GM12891 (cell line): Measurements from ENCODE around the gene AGAP2.

Source experiments
- DNase-seq: peaks from one replicate; pipeline ENCODE4 v3.0.0; 2011; ENCODE audit warnings: low spot score; ENCODE audit not compliant: insufficient read length
- FAIRE-seq: peaks from 2 replicates; lab custom pipeline; 2011; peaks lifted over from hg19 to GRCh38; lab: Jason Lieb, UNC
- PAX5 ChIP-seq: IDR thresholded peaks from 2 replicates; pipeline ENCODE4 v1.6.1; 2011; ENCODE audit warnings: low read length, moderate library complexity, mild to moderate bottlenecking; ENCODE audit not compliant: insufficient read depth, severe bottlenecking
- POLR2A ChIP-seq: IDR thresholded peaks from 2 replicates; pipeline ENCODE4 v1.6.1; 2011; ENCODE audit warnings: low read depth, low read length, control low read depth
- POLR2AphosphoS5 ChIP-seq: IDR thresholded peaks from 2 replicates; pipeline ENCODE4 v1.6.1; 2011; ENCODE audit warnings: low read depth, low read length, control low read depth
- POU2F2 ChIP-seq: IDR thresholded peaks from 2 replicates; pipeline ENCODE4 v1.6.1; 2011; ENCODE audit warnings: low read depth, mild to moderate bottlenecking, control low read depth, low read length, moderate library complexity
- SPI1 ChIP-seq: IDR thresholded peaks from 2 replicates; pipeline ENCODE4 v1.6.1; 2011; ENCODE audit warnings: low read depth, low read length, control low read depth
- TAF1 ChIP-seq: IDR thresholded peaks from 2 replicates; pipeline ENCODE4 v1.6.1; 2011; ENCODE audit warnings: low read depth, low read length, control low read depth

The AGAP2 gene

DNA sequence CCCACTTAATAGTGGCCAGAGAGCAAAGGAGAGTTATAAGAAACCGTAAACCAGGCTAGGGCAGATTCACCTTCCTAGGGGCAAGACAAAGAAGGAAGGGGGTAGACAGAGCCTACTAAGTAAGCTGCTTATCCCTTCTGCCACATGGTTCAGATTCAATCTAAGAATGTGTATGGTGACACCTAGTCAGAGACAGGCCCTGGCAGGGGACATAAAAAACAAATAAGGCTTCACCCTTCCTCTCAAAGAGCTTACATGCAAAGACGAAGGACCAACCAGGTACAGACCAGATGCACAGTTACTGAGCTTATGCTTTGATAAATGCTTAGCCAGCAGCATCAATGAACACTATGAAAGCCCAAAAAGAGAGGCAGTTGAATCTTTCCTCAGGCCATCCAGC lies 23.9 kb upstream of the AGAP2 start:
- TF ChIP-seq TAF1 (no peak), POU2F2 (no peak), POLR2A (no peak), POLR2AphosphoS5 (no peak), SPI1 (no peak), PAX5 (no peak)
- DNase-seq, result no peak
- FAIRE-seq, result no peak

DNA sequence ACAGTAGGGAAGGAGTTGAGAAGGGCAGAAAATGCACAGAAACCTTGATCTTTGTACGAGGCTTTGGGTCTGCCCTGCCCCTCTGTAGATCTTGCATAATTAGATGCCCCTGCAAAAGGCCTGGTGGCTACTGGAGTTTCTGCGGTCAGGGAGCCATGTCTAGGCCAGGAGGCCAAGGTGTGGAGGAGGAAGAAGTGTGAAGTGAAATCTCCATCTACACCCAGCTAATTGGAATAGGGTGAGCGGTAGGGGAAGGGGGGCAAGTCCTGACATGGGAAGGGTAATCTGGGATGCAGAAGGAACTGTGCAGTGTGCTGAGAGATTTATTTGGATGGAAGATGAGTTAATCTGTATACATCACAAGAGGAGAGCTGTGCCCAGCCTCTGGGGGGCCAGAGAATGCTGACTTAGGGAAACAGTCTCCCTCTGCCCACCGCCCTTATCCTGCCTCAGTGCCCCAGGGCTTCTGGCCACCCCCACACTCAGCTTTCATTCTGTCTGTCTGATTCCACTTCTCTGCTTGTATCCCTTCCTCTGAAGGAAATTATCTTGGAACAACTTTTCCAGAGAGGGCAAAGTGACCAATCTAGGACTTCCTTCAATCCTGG lies 23.0 kb upstream of the AGAP2 start:
- no peak for FAIRE-seq
- TF ChIP-seq POLR2AphosphoS5, result no peak
- no peak for TF ChIP-seq POLR2A
- no peak for TF ChIP-seq SPI1
- no peak for TF ChIP-seq POU2F2
- TF ChIP-seq PAX5, result no peak
- TF ChIP-seq TAF1, result no peak
- no peak for DNase-seq

DNA sequence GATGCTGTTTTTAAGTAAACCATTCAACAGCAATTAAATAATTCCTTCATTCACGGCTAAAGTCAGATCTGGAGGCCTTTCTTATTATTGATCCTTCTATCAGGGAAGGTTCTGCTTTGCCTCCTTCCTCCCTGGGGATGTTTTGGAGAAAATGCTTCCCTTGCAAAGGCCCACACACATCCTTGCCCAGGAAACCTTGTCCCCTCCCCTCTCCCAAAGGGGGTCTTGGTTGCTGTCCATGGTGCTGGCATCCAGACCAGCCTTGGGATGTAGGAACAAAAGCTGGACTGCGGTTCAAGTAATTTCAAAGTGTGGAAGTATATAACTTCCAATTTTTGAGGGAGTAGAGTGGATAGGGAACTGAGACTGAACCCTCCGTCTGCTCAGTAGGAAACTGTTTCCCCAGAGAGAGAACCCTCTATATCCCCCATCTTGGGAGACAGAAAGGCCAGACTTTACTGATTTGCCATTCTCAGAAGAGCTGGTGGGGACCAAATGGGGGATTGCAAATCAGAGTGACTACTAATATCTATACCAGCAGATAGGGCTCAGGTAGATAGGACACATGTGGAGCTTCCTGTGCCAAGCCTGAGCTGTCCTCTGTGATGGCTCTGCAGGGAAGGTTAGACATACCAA lies 21.9 kb upstream of the AGAP2 start:
- DNase-seq (no peak), FAIRE-seq (no peak)
- TF ChIP-seq TAF1, result no peak
- no peak for TF ChIP-seq POU2F2
- no peak for TF ChIP-seq POLR2AphosphoS5
- no peak for TF ChIP-seq POLR2A

DNA sequence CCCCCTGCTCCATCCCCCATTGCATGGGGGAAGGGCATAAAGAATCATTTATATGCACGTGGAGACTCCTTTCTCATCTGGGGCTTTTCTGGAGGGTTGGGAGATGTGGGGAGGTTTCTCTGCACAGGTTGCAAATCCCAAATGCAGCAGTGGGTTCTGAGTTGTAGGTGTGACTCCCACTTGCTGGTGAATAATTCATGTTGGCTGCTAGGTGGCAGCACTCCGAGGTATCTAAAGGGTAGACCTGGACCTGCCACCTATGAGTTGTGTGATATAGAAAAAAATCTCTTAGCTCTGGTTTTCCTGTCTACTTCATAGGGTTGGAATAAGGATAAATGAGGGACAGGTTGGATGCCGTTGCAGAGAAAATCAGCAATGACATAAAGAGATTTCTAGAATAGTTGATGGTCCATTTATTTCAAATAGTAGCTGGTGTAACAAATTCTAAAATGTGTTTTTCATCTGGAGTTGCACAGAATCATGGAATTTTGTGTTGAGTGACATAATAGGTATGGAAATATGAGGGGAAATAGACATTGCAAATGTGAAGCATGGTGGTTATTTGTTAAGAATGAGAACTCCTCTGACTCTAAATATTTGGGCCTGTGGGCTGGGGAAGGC lies 20.9 kb upstream of the AGAP2 start:
- FAIRE-seq, result peak; percentile 43

DNA sequence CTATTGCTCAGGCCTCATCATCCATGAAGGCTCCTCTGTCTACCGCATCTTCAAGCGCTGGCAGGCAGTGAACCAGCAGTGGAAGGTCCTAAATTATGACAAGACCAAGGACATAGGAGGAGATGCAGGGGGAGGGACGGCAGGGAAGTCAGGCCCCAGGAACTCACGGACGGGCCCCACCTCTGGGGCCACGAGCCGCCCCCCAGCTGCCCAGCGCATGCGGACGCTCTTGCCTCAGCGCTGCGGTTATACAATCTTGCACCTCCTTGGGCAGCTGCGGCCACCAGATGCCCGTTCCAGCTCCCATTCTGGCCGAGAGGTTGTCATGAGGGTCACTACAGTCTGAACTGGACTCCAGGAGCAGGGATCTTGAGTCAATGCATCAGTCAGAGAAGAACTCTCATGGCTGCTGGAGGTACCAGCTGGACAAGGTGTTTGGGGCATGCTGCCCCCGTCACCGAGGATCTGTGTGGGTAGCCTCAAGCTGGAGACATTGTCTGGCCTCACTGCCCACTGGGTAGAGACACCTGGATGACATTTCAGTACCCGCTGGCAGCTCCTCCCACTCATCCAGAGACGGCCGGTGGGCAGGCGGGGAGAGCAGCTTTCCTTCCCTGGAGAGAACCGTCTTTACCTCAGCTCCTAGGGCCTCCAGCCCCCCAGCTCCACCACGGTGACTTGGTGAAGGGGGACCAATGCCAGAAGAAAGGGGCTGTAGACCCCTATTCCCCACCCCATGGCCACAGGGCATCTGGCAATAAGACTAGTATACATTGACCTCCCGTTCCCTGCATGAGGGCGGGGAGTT lies 20.2 kb upstream of the AGAP2 start:
- FAIRE-seq, result no peak
- no peak for DNase-seq
- TF ChIP-seq POLR2A (no peak), TAF1 (no peak), POLR2AphosphoS5 (no peak), PAX5 (no peak), SPI1 (no peak), POU2F2 (no peak)

More for the DNA sequence above, 20.9 kb upstream of the AGAP2 start:
- no peak for DNase-seq
- TF ChIP-seq POU2F2 (0 out of 2 replicates have a peak, but pooled peaks have one; percentile 12), TAF1 (no peak)

DNA sequence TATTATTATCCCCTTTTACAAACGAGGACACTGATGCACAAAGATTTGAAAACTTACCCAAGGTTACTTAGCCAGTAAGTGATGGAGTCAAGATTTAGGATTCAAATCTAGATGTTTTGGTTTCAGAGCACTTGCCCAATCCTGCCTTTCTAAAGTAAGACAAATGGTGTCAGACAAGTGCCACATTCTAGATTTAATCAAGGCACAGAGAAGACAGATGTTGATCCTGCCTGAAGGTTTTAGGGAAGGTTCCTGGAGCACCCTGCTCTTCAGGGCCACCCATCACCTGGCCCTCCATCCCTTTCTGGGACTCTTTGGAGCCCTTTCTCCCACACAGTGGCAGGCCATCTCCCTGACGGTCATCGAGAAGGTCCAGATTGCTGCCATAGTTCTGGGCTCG lies 19.2 kb upstream of the AGAP2 start:
- TF ChIP-seq POLR2AphosphoS5 (no peak), TAF1 (no peak), POLR2A (no peak), PAX5 (no peak)
- no peak for DNase-seq
- FAIRE-seq, result no peak

DNA sequence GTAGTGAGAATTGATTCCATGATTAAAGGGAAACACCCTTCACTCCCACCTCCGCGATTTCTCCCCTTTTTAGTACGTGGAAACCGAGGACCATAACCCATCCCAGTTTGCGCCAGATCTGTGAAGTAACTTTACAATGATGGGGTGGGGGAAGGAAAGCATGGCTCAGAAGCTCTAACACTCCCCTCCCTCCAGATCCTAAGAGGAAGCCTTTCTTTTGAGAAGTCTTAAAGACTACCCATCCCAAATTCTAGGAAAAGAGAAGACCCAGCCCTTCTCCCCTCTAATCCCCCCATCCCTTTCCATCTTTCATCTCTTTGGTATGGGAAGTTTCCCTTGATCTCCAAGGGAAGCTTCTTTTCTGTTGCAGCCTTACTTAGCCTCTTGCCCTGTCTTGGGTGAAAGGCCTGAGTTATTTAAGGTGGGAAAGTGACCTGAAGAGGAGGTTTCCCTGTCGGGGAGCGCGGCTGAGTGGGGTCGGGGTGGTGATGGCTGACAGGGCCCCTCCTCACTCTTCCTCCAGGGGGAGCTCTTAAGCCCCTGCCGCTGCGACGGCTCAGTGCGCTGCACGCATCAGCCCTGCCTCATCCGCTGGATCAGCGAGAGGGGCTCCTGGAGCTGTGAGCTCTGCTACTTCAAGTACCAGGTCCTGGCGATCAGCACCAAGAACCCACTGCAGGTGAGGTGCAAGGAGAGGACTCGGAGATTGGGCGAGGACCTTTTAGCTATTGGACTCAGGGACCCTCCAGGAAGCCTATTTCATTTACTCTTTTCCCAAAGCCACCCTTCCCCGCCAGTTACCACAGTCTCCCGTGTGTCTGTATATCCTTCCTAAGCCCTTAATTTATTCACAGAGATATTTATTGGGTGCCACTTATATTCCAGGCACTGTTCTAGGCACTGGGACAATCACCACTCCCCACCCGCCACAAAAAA lies 18.1 kb upstream of the AGAP2 start:
- DNase-seq, result peak; percentile 64
- TF ChIP-seq POU2F2 (no peak), POLR2AphosphoS5 (no peak), POLR2A (no peak), TAF1 (no peak), SPI1 (no peak), PAX5 (no peak)
- FAIRE-seq, result peak; percentile 35

DNA sequence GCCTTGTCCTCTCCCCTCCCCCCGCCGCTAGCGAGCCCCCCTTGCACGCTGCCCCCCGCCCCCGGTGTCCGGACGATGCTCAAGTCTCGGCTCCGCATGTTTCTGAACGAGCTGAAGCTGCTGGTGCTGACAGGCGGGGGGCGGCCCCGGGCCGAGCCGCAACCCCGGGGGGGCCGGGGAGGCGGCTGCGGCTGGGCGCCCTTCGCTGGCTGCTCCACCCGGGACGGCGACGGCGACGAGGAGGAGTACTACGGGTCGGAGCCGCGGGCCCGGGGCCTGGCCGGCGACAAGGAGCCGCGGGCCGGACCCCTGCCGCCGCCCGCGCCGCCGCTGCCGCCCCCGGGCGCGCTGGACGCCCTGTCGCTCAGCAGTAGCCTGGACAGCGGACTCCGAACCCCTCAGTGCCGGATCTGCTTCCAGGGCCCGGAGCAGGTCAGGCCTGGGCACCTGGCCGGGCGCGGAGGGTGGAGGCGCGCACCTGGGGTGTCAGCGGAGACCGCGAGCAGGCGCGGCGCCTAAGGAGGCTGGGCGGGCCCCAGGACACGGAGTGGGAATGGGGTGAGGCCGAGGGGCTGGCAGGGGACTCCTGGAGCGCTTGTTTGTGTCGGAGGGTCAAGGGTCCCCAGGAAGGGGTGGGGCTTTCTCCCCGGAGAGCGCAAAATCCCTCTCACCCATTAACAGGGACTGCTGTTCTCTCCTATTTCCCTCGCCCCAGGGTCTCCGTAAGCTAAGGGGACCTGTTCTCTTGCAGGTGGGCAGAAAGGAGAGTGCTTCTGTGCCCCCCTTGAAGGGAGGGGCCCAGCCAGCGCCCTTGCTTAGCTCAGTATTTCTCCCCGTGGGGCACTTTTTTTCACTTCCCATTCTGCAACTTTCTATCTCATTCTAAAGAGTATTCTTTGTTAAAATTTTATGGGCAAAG lies 17.2 kb upstream of the AGAP2 start:
- no peak for FAIRE-seq
- peak; percentile 72 for TF ChIP-seq SPI1
- no peak for TF ChIP-seq POLR2AphosphoS5
- DNase-seq, result no peak

DNA sequence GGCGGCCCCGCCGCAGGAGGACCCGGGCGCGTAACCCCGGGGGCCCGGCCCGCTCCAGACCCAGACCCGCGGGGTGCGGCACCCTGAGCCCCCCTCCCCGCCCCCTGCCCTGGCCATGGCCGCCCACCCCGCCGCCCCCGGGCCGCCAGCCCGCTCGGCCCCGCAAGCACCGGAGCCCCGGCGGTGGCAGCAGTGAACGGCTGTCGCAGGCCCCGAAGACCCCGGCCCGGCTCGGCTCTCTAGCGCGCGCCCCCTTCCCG lies 16.6 kb upstream of the AGAP2 start:
- no peak for DNase-seq
- no peak for FAIRE-seq
- TF ChIP-seq POLR2AphosphoS5 (no peak), TAF1 (no peak), SPI1 (no peak), POLR2A (no peak), POU2F2 (no peak), PAX5 (no peak)
